Breast epithelium (tissue), 4 donors: ENCODE measurements around the gene UBAC2. TPM values are rescaled to one million over a fixed set of nuclear protein-coding genes. Genes with fewer than 3 reads are reported as not detected.

Experiments used
- DNase-seq, 2 donors: peaks; one replicate each; pipeline ENCODE4 v3.0.0-alpha.2; 2019; ENCODE audit warnings: low spot score in 2 of 2
- H3K27ac ChIP-seq, 2 donors: fragments of 200-600 bp; sonication (generic) in 1 of 2; one replicate each; pipeline ENCODE4 v1.5.1; 2016 to 2019; ENCODE audit warnings: mild to moderate bottlenecking in 1 of 2
- H3K27me3 ChIP-seq, 2 donors: fragments of 200-600 bp; sonication (generic) in 1 of 2; one replicate each; pipeline versions ENCODE4 v1.5.1 to v1.6.0; 2017 to 2019; ENCODE audit warnings: control low read depth in 1 of 2, mild to moderate bottlenecking in 1 of 2
- H3K36me3 ChIP-seq: fragments of 200-600 bp; one replicate; pipeline ENCODE4 v1.5.1; 2019
- H3K4me1 ChIP-seq, 2 donors: fragments of 200-600 bp; sonication (generic); one replicate each; pipeline ENCODE4 v1.5.1; 2016 to 2019; ENCODE audit warnings: control low read depth in 1 of 2
- H3K4me3 ChIP-seq, 3 donors: fragments of 200-600 bp; sonication (generic); 1 replicate in 2 of 3; 2 replicates in 1 of 3; pipeline ENCODE4 v1.5.1; 2016 to 2019; ENCODE audit warnings: mild to moderate bottlenecking in 3 of 3, moderate library complexity in 2 of 3
- H3K9me3 ChIP-seq, 2 donors: fragments of 200-600 bp; sonication (generic) in 1 of 2; one replicate each; pipeline ENCODE4 v1.5.1; 2016 to 2019; ENCODE audit warnings: control low read depth in 1 of 2
- POLR2A ChIP-seq: fragments of 450-650 bp; IDR thresholded peaks from one replicate; pipeline ENCODE4 v1.6.1; 2016; ENCODE audit warnings: antibody characterized with exemption, mild to moderate bottlenecking, moderate library complexity
- POLR2AphosphoS5 ChIP-seq, 3 donors: sonication (generic); formaldehyde crosslinking; IDR thresholded peaks; one replicate each; pipeline ENCODE4 v1.6.1; 2017; ENCODE audit warnings: antibody characterized with exemption in 3 of 3
- intact Hi-C: fragments of 100-400 bp; cut with DNase I; formaldehyde crosslinking; loops from one replicate; pipeline ENCODE4 v1.15.1; 2023; ENCODE audit warnings: low total_unique reads
- total RNA-seq, 3 donors: library from RNA; depleted of rRNA; stranded (reverse); fragments of >200 nt; gene quantifications; one replicate each; pipeline ENCODE4 v1.1.0, GENCODE V29; 2016
- TF ChIP-seq, protein P1 (sequence below), 3 donors: fragments of 450-650 bp; IDR thresholded peaks; one replicate each; pipeline ENCODE4 v1.5.1; 2016 to 2017; ENCODE audit warnings: antibody characterized with exemption in 3 of 3, mild to moderate bottlenecking in 3 of 3, moderate library complexity in 3 of 3

UBAC2 gene
- total RNA-seq, 3 donors from 2014 or later: 64.6 to 72.8 (median 65.1) TPM

GRCh38 chr13:99261059-99261458, 60.4 kb downstream of the UBAC2 start:
- Histone ChIP-seq H3K27me3 (no peaks in the 10 kb centered on the region), H3K4me3 (no peak overlapping the region), H3K27ac (no peak overlapping the region), H3K36me3 (no peaks in the 10 kb centered on the region), H3K4me1 (no peaks in the 10 kb centered on the region), H3K9me3 (no peaks in the 10 kb centered on the region)
- intact Hi-C loops: no loop called here
- TF ChIP-seq POLR2AphosphoS5 (IDR thresholded peaks at IDR 0.05) (no peak), POLR2A (no peak)
- TF ChIP-seq, protein P1, sequence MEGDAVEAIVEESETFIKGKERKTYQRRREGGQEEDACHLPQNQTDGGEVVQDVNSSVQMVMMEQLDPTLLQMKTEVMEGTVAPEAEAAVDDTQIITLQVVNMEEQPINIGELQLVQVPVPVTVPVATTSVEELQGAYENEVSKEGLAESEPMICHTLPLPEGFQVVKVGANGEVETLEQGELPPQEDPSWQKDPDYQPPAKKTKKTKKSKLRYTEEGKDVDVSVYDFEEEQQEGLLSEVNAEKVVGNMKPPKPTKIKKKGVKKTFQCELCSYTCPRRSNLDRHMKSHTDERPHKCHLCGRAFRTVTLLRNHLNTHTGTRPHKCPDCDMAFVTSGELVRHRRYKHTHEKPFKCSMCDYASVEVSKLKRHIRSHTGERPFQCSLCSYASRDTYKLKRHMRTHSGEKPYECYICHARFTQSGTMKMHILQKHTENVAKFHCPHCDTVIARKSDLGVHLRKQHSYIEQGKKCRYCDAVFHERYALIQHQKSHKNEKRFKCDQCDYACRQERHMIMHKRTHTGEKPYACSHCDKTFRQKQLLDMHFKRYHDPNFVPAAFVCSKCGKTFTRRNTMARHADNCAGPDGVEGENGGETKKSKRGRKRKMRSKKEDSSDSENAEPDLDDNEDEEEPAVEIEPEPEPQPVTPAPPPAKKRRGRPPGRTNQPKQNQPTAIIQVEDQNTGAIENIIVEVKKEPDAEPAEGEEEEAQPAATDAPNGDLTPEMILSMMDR (IDR thresholded peaks at IDR 0.05): no peak
- DNase-seq: no peak

GRCh38 chr13:99263126-99263785, 62.6 kb downstream of the UBAC2 start:
- no peak for DNase-seq
- Histone ChIP-seq H3K4me1 (no peaks in the 10 kb centered on the region), H3K9me3 (no peaks in the 10 kb centered on the region), H3K27me3 (no peaks in the 10 kb centered on the region), H3K4me3 (no peak overlapping the region), H3K36me3 (no peaks in the 10 kb centered on the region), H3K27ac (no peak overlapping the region)
- TF ChIP-seq, protein P1 (IDR thresholded peaks at IDR 0.05): no peak
- no peak for TF ChIP-seq POLR2AphosphoS5 (IDR thresholded peaks at IDR 0.05)
- no peak for TF ChIP-seq POLR2A
- intact Hi-C loops: no loop called here

DNA sequence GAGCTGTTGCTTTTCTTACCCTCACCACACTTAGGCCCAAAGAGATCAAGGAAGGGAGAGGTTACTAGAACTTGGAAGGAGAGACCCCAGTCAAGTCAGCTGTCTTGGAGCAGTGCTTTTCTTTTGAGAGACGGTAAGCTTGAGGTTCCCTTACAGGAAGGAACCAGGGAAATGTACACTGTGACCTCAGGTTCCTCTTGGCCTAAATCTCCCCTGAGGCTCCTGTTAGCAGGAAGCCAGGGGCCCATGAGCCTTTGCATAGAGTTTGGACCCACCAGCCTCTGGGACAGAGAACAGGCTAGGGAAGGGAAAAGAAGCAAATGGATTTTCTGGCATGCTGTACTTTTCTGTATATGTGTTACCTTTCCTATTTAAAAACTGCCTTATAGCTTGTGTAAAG, 63.4 kb downstream of the UBAC2 start:
- Histone ChIP-seq H3K4me1 (no peaks in the 10 kb centered on the region), H3K4me3 (no peak overlapping the region), H3K9me3 (no peaks in the 10 kb centered on the region), H3K27me3 (no peaks in the 10 kb centered on the region), H3K27ac (no peak overlapping the region), H3K36me3 (no peaks in the 10 kb centered on the region)
- DNase-seq: no peak
- intact Hi-C loops: no loop called here
- TF ChIP-seq POLR2A: no peak
- TF ChIP-seq, protein P1 (IDR thresholded peaks at IDR 0.05): no peak
- no peak for TF ChIP-seq POLR2AphosphoS5 (IDR thresholded peaks at IDR 0.05)

- TF ChIP-seq POLR2A (no peak), POLR2AphosphoS5 (IDR thresholded peaks at IDR 0.05) (no peak)
- TF ChIP-seq, protein P1 (IDR thresholded peaks at IDR 0.05): no peak
- no peaks in the 10 kb centered on the region for H3K27me3 ChIP-seq
- intact Hi-C loops: loop anchor here (5.0 kb wide), 1 partner anchor 88 kb away; no protein-coding TSS in a partner anchor
- no peak overlapping the region for H3K27ac ChIP-seq
- H3K9me3 ChIP-seq: no peaks in the 10 kb centered on the region
- DNase-seq: no peak
- H3K4me3 ChIP-seq: no peak overlapping the region
- no peaks in the 10 kb centered on the region for H3K4me1 ChIP-seq
- H3K36me3 ChIP-seq: no peaks in the 10 kb centered on the region
These were observed 64.6 kb downstream of the UBAC2 start for GRCh38 chr13:99265162-99265800.

- intact Hi-C loops: loop anchor here (5.0 kb wide), 1 partner anchor 89 kb away; no protein-coding TSS in a partner anchor
- H3K4me1 ChIP-seq: no peaks in the 10 kb centered on the region
- DNase-seq: no peak
- TF ChIP-seq POLR2AphosphoS5 (IDR thresholded peaks at IDR 0.05): no peak
- no peak for TF ChIP-seq POLR2A
- TF ChIP-seq, protein P1 (IDR thresholded peaks at IDR 0.05): peak in 2 of 3 donors; percentile 51 to 60
- no peaks in the 10 kb centered on the region for H3K36me3 ChIP-seq
- no peak overlapping the region for H3K27ac ChIP-seq
- no peaks in the 10 kb centered on the region for H3K9me3 ChIP-seq
- H3K27me3 ChIP-seq: no peaks in the 10 kb centered on the region
- H3K4me3 ChIP-seq: no peak overlapping the region
These were observed 65.3 kb downstream of the UBAC2 start for GRCh38 chr13:99265821-99266426.
